Epithelial cell of esophagus (primary cell): ENCODE results near the gene SRGAP3.

Experiments
- DNase-seq: peaks from one replicate; pipeline ENCODE4 v3.0.0; 2010; ENCODE audit warnings: low read depth
- H3K4me3 ChIP-seq: 2 replicates; pipeline ENCODE4 v1.5.1; 2011; ENCODE audit warnings: mild to moderate bottlenecking, low read length, control low read depth
- CTCF ChIP-seq: IDR thresholded peaks from 2 replicates; pipeline ENCODE4 v1.5.1; 2011; ENCODE audit warnings: low read depth, mild to moderate bottlenecking, low read length, control low read depth, inconsistent platforms; ENCODE audit not compliant: insufficient read depth; ENCODE audit errors: missing control alignments

The SRGAP3 gene

GRCh38 chr3:8969241-8969640 lies 280.2 kb downstream of the SRGAP3 start:
- DNase-seq, result no peak
- no peak overlapping the region for H3K4me3 ChIP-seq
- no peak for TF ChIP-seq CTCF

- no peak for TF ChIP-seq CTCF
- no peak for DNase-seq
- no peak overlapping the region for H3K4me3 ChIP-seq
Measured at GRCh38 chr3:8968375-8968882, 281.0 kb downstream of the SRGAP3 start.

GRCh38 chr3:8967553-8967952 lies 281.9 kb downstream of the SRGAP3 start:
- DNase-seq, result no peak
- no peak overlapping the region for H3K4me3 ChIP-seq
- no peak for TF ChIP-seq CTCF

- no peak for DNase-seq
- H3K4me3 ChIP-seq, result no peak overlapping the region
- TF ChIP-seq CTCF, result no peak
Measured at GRCh38 chr3:8966820-8967348, 282.6 kb downstream of the SRGAP3 start.

- no peak for DNase-seq
- H3K4me3 ChIP-seq, result no peak overlapping the region
- no peak for TF ChIP-seq CTCF
Measured at GRCh38 chr3:8966150-8966819, 283.2 kb downstream of the SRGAP3 start.

GRCh38 chr3:8964436-8965370 lies 284.7 kb downstream of the SRGAP3 start:
- peak; percentile 91 for DNase-seq
- no peak for TF ChIP-seq CTCF
- no peak overlapping the region for H3K4me3 ChIP-seq
